HTR-8/SVneo (cell line): ENCODE data around the gene ATP6AP1.
"Not testable (repeated sequence)": the region's sequence is repeated elsewhere in the genome, so short reads cannot be mapped to it uniquely, and the experiment has no call there.

Source experiments
- DNase-seq: peaks from one replicate; pipeline ENCODE4 v3.0.0; 2011; ENCODE audit warnings: low spot score, mixed read lengths; ENCODE audit not compliant: insufficient read length
- FAIRE-seq: peaks from 2 replicates; lab custom pipeline; 2011; peaks lifted over from hg19 to GRCh38; lab: Jason Lieb, UNC

ATP6AP1 gene

DNA sequence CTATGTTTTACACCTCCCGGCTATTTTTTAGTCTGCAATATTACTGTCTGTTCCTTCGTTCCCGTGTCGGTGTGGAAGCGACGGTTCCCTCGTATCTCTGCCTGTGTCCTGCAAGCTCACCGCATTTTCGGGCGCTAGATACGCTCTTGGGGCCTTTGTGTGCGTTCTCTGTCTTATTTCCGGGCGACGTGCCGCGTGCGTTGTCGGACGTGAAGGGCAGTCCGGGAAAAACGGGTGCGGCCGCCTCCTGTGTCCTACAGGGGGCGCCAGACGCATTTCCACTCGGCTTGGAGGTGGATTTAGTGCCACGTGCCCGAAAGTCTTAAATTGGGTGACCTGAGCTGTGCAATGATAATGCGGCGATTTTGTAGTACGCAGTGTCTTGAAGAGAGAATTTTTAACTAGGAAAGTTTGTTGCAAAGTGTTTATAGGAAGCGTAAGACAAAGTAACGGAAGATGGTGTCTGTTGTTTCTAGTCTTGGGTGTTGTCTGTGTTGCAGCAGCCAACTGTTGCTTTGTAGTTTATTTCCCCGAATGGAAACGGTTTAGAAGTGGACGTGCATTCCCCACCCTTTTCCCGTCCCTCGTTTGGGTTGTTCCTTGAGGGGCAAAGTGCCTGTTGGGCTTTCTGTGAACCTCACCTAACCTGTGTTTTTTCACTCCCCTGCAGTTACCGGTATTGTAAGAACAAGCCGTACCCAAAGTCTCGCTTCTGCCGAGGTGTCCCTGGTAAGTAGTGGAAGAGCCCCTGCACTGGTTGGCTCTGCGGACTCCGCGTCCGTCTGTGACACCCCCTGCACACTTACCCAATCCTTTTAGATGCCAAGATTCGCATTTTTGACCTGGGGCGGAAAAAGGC, 29.6 kb upstream of the ATP6AP1 start:
- DNase-seq = no peak

DNA sequence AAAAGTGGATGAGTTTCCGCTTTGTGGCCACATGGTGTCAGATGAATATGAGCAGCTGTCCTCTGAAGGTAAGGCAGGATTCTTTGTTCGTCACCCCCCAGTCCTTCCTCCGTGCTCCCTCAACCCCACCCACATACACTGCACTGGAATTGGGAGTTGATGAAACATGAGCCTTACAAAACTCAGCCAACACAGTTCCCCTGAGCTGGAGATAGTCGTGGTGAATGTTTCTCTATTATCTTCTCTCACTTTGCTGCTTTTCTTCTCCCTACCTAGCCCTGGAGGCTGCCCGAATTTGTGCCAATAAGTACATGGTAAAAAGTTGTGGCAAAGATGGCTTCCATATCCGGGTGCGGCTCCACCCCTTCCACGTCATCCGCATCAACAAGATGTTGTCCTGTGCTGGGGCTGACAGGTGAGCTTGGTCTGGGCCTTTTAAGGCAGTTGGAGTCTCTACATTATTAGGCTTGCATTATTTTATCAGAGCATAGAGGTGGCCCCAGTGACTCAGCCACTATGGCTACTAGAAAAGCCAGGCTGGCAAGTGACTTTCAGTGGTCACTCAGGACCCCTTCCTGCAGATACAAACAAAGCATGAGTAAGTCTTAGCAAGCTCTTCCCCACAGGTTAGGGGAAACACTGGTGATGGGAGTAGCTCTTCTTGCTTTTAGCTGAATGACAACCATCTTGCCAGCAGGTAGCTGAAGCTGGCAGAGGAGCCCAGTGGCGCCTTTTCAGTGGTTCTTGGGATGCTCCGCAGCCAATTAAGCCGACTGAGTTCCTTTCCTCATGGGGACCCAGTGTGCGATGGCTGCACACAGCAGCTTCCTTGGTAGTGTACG, 28.7 kb upstream of the ATP6AP1 start:
- DNase-seq = no peak
- no peak for FAIRE-seq

More for the DNA sequence above, 29.6 kb upstream of the ATP6AP1 start:
- no peak for FAIRE-seq

DNA sequence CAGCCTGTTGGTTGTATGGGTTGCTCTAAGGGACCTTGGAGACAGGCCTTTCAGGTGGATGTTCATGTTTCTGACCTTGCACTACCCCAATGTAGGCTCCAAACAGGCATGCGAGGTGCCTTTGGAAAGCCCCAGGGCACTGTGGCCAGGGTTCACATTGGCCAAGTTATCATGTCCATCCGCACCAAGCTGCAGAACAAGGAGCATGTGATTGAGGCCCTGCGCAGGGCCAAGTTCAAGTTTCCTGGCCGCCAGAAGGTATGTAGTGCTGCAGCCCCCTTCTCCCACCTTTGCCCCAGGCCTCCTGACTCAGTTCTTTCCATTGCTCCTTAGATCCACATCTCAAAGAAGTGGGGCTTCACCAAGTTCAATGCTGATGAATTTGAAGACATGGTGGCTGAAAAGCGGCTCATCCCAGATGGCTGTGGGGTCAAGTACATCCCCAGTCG, 28.1 kb upstream of the ATP6AP1 start:
- not testable (repeated sequence) for FAIRE-seq

DNA sequence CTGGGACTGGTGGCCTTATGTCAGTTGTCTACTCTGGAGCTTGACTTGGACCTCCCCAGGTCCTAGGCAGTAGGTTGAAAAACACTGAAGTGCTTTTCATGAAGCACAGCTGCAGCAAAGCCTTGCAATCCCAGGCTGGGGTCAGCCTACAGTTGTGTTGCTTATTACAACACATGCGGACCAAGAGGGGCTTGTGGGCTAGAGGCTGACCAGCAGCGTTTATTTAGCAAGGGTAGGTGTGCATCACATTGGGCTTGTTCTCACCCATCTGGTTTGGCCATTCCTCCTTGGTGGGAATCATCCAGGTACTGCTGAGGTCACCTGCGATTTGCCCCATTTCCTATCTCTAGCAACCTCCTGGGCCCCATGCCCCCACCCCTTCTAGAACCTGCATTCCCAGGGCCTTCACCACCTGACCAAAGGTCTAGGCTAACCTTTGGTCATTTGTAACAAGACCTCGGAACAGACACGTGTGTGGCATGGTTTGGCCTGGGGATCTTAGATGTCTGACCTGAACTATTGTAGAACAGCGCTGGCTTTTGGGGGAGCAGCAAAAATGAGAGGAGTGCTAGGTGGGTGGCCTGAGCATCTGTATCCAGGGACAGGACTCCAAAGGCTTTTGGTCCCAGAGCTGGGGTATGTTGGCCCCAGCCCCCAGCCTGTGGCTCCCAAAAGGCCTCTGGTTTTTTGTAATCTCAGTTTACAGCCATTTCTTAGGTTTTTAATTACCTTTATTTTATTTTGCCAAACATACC, 27.3 kb upstream of the ATP6AP1 start:
- DNase-seq (no peak), FAIRE-seq (no peak)

More for the DNA sequence above, 28.1 kb upstream of the ATP6AP1 start:
- DNase-seq = not testable (repeated sequence)

DNA sequence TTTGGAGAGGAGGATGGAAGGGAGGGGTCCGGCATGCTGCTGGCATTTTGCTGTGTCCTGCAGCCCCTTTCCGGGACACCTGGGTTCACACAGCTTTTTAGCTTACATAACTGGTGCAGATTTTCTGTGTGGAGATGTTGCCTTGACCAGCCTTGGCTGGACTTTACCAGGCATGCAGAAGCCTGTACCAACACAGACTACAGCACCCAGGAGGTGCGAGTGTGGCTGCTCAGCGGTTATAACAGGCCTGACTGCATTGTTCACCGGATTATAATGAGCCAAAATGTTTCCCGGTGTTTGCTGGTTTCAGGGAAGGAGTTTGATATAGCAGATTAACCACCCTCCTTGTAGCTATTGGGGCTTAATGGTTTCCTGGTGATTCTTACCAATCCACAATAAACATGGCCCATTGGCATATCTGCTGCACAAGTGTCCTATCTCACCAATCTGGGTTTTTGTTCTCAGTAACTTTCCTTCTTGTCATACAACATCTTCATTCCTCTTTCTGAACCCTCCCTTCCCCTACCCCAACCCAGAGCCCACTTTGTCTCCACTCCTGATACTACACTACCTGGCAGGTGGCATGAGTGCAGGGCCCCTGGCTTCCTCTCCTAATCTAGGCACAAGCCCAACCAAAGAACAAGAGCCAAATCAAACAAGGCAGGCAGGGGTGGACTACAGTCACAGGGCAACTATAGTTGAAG, 26.4 kb upstream of the ATP6AP1 start:
- no peak for FAIRE-seq
- DNase-seq = no peak

DNA sequence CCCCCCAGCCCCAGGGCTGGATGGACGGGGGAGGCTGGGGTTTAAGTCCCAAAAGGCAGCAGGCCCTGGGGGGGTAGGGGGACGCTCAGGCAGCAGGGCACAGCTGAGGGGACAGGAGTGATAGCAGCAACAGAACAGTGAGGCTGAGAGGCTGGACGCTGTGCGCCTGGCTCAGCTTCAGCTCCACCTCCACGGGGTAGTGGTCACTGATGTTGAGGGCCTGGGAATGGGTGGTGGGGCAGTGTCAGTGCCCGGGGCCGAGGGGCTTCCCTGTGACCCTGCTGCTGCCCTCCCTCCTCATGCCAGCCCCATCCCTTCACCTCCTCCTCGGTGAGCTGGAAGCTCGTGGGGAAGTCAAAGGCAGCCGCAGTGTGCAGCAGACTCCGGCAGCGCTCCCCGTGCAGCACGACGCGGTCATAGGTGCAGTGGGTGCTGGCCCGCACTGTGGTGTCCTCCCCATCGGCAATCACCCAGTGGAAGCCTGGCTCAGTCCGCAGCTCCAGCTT, 25.8 kb upstream of the ATP6AP1 start:
- FAIRE-seq (no peak), DNase-seq (no peak)

DNA sequence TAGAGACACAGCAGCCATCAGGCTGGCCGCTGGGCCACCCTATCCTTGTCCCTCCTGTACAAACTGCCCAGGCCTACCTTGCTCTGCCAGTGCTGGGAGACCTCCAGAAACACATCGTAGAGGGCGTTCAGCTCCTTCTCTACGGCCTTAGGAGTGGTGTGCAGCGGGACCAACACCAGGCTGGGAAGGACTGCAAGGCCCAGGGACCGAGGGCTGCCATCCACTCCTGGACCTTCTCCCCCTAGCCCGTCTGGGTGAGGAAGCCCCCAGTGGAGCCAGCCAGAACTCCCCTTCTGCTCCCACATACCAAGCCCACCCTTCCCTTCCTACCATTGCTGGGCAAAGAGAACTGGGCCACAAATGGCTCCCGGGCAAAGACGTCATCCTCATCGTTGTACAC, 25.3 kb upstream of the ATP6AP1 start:
- DNase-seq (no peak), FAIRE-seq (no peak)

DNA sequence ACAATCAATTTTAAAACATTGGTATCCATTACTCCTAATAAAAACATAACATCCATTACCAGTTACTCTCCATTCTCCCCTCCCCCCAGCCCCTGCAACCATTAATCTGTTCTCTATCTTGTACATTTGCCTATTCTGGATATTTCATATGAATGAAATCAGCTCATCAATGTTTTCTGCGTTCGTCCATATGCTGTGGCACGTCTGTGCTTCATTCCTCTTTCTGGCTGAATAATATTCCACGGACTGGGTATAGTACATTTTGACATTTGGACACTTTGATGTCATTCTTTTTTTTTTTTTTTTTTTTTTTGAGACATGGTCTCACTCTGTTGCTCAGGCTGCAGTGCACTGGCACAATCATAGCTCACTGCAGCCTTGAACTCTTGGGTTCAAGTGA, 24.6 kb upstream of the ATP6AP1 start:
- DNase-seq (no peak), FAIRE-seq (no peak)

DNA sequence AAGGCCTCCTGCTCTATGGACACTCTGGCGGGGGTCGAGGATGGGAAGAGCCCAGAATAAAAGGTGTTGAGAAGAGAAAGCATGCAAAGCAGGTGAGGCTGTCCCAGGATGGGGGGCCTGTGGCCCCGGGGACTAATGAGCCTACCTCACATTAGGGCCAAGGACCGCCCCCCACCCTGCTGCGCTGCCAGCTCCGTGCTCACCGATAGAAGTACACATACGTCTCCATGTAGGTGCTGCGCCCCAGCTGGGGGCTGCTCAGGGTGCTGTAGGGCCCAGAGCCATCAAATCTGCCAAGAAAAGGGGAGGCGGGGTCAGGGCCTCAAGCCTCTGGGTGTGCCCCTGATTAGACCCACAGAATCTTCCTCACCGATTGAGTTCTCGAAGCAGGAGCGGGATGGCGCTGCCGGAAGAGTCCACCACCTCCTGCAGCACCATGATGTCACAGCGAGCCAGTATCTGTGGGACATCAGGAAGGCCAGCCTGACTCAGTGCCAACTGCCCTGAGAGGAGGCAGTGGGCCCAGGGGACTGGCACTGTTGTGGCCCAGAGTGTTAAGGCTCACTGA, 23.8 kb upstream of the ATP6AP1 start:
- FAIRE-seq = no peak
- no peak for DNase-seq

DNA sequence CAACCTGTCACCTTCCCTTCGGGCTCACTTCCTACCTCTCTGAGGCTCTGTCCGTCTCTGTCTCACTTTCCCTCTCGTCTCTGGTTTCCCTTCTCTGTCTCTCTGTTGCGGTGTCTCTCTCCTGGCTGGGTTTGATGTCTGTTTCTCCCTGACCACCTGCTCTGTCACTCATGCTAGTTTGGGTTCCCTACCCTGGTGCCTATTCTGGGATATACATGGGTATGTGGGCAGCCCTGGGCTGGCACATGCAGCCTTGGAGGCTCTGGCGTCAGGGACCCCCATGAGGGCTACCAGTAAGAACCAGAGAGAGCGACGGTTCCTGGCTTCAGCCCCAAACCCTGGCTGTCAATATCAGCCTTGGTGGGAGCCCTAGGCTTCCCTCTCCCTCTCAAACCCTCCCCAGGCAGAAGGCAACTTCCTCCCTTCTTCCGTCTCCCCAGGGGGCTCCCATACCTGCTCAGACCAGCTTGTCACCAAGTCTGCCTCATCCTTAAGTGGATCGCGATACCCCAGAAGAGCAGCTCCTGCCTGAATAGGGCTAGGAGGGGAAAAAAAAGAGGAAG, 19.7 kb upstream of the ATP6AP1 start:
- DNase-seq (no peak), FAIRE-seq (no peak)

DNA sequence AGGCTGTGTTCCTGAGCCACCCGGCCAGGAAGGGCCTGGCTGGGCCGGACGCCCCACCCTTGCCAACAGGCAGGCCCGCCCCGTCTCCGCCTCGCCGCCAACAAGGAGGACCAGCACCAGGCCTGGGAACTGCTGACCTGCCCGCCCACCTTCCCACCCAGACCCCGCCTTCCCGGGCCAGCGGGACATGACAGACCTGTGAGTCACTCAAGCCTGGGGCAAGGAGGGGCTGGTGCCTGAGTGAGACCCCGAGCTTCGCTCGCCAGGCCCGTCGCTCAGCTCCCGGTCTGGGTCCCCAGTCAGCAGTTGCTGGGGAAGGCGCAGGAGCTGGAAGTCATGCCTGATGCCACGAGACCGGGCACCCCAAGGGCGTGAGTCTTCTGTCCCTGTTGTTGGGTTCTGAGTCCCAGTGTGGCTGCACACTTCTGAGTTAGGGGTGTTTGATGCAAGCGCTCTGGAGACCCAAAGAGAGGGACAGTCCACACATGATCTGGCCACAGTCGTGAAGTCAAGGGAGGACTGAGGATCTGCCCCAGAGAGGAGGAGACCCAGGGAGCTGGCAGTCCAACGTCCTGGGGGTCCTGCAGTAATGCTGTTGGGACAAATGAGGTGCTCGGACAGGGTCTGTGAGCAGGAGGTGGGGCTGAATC, 19.1 kb upstream of the ATP6AP1 start, which contains the start of gene DNASE1L1:
Gene DNASE1L1 (minus strand): TSS at position 33 of the 650 bp plus-strand sequence. CDS start 3,686 bp downstream, outside the sequence.
- DNase-seq (peak; percentile 76), FAIRE-seq (peak; percentile 59)

DNA sequence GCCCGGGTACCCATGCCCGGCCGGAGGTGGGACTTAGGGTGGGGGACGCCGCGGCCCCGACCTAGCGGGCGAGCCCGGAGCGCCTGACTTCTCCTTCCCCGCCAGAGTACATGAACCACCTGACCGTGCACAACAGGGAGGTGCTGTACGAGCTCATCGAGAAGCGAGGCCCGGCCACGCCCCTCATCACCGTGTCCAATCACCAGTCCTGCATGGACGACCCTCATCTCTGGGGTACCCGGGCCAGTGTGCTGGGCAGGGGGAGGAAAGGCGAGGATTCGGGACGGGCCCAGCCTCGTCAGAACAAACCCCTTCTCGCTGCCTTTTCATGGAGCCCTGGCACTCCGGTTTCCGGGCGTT, 16.5 kb upstream of the ATP6AP1 start:
- DNase-seq (peak; percentile 45), FAIRE-seq (no peak)

DNA sequence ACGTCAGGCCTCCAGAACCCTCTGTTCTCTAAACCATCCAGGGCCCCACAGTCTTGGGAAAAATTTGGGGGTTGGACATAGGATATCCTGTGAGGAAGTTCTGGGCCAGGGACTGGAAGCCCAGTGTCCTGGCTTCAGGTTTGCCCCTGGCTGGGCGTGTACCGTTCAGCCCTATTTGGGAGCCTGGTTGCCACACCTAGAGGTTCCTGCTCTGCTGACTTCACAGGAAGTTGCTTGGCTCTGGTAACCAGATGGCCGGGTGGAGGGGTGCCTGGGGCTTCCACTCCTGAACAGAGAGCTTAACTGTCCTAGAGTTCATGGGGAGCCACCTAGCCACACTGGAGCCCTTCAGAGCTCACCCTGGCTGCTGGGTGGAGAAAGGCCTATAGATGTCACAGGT, 16.0 kb upstream of the ATP6AP1 start:
- DNase-seq = no peak

DNA sequence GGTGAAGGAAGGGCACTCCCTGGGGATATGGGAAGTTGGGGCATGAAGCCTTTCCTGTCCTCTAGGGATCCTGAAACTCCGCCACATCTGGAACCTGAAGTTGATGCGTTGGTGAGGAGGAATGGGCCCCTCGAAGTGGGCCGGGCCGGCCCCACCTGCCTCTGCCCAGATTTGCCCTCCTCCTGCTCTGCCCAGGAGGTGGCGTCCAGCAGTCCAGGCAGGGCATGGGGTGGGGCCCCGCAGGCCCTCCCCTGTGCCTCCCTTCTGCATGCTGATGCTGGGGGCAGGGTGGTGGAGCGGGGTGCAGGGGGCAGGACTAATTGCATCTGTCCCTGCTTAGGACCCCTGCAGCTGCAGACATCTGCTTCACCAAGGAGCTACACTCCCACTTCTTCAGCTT, 15.3 kb upstream of the ATP6AP1 start:
- FAIRE-seq = no peak
- no peak for DNase-seq

More for the DNA sequence above, 16.0 kb upstream of the ATP6AP1 start:
- no peak for FAIRE-seq

DNA sequence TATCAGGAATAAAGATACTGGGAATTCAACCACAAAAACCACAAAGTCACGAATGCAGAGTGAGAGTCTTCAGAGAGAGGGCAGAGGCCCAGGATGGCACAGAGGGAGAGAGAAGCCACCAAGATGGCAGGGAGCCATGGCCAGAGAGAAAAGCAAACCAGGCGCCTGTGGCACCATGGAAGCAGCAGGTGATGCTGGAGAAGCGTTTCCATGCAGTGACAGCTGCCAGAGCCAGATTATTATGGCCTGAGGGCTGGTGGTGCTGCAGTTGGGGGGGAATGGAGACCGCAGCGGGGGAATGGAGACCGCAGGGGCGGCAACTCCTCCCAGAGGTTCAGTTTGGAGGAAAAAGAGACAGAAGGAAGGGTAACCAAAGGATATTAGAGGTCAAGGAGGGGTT, 11.3 kb upstream of the ATP6AP1 start:
- DNase-seq = no peak
- no peak for FAIRE-seq

DNA sequence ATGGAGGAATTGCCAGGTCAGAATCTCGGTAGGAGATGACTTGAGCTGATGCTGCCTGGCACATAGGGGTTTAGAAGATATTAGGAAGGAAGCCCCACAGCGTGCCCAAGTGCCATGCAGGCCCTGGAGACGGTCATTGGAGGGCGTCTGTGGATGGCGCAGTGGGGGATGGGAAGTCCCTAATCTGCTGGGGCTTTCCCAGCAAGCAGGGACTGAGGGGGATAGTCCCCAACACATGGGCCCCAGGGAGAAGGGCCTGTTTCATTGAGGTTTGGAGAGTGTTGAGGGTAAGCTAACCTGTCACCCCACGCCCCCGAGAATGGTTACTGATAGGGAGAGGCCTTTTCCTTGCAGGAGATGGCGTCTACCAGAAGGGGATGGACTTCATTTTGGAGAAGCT, 9.3 kb upstream of the ATP6AP1 start:
- DNase-seq (no peak), FAIRE-seq (no peak)

DNA sequence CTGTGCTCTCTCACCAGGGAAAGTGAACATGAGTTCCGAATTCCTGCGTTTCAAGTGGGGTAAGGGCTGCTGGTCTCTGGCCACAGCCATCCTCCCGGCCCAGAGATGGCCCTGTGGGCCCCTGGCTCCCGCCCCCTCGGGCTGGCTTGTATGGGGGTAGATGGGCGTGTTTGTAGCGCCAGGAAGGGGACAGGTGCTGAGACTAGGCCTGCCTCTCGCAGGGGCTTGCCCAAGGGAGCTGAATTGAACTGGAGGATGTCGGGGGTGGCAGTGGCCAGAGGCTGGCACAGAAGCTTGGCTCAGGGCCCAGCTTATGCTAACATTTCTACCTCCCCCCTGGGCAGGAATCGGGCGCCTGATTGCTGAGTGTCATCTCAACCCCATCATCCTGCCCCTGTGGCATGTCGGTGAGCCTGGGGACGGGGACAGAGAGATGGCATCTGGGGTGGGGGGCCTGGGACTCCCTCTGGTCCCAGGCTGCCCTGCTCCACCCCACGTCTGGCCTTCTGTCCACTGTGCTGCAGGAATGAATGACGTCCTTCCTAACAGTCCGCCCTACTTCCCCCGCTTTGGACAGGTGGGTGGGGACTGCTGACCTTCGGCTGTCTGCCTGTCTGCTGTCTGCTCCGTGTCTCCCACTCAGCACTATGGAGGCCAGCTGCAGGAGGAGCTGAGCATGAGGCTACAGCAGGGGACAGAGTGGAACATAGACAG, 8.6 kb upstream of the ATP6AP1 start:
- DNase-seq (no peak), FAIRE-seq (no peak)

DNA sequence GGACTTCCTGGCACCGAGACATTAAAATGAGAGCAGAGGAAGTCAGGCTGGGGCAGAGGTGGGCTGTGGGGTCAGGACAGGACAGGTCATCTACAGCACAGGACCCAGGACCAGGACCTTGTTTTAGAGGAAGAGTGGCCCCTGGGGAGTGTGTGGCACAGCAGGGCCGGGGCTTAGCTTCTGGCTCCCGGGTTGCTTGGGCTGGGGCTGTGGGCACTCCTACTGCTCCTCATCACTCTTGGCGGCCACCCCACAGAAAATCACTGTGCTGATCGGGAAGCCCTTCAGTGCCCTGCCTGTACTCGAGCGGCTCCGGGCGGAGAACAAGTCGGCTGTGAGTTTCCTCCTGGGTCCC, 8.1 kb upstream of the ATP6AP1 start:
- FAIRE-seq = no peak
- no peak for DNase-seq
